Central memory CD4-positive, alpha-beta T cell (primary cell): Measurements from ENCODE around the gene RGS17.
"Not testable (repeated sequence)": the region's sequence is repeated elsewhere in the genome, so short reads cannot be mapped to it uniquely, and the experiment has no call there.

Experiments
- DNase-seq: peaks from one replicate; pipeline ENCODE4 v3.0.0; 2022

RGS17 gene

GRCh38 chr6:153123801-153124200, 7.3 kb downstream of the RGS17 start:
- DNase-seq: no peak

GRCh38 chr6:153121311-153121710, 9.8 kb downstream of the RGS17 start:
- no peak for DNase-seq

- DNase-seq: no peak
These were observed 12.8 kb downstream of the RGS17 start for GRCh38 chr6:153117986-153118879.

GRCh38 chr6:153111082-153111481, 20.0 kb downstream of the RGS17 start:
- not testable (repeated sequence) for DNase-seq

GRCh38 chr6:153110612-153111011, 20.5 kb downstream of the RGS17 start:
- DNase-seq: not testable (repeated sequence)

- DNase-seq: no peak
These were observed 22.8 kb downstream of the RGS17 start for GRCh38 chr6:153108315-153108714.

- no peak for DNase-seq
These were observed 25.1 kb downstream of the RGS17 start for GRCh38 chr6:153106021-153106420.

GRCh38 chr6:153104220-153104619, 26.9 kb downstream of the RGS17 start:
- no peak for DNase-seq

GRCh38 chr6:153103319-153103655, 27.8 kb downstream of the RGS17 start:
- DNase-seq: no peak

GRCh38 chr6:153102605-153103318, 28.3 kb downstream of the RGS17 start:
- DNase-seq: no peak

- DNase-seq: no peak
These were observed 29.6 kb downstream of the RGS17 start for GRCh38 chr6:153101461-153101860.

GRCh38 chr6:153099636-153100035, 31.4 kb downstream of the RGS17 start:
- DNase-seq: no peak

- no peak for DNase-seq
These were observed 34.3 kb downstream of the RGS17 start for GRCh38 chr6:153096792-153097191.

GRCh38 chr6:153096031-153096430, 35.1 kb downstream of the RGS17 start:
- DNase-seq: no peak

- DNase-seq: no peak
These were observed 38.7 kb downstream of the RGS17 start for GRCh38 chr6:153092082-153093013.

GRCh38 chr6:153090241-153090930, 40.7 kb downstream of the RGS17 start:
- no peak for DNase-seq

GRCh38 chr6:153088796-153089195, 42.3 kb downstream of the RGS17 start:
- DNase-seq: no peak

- no peak for DNase-seq
These were observed 43.6 kb downstream of the RGS17 start for GRCh38 chr6:153087436-153087835.

GRCh38 chr6:153086225-153086990, 44.7 kb downstream of the RGS17 start:
- no peak for DNase-seq

GRCh38 chr6:153085239-153085638, 45.8 kb downstream of the RGS17 start:
- DNase-seq: no peak

- DNase-seq: no peak
These were observed 46.7 kb downstream of the RGS17 start for GRCh38 chr6:153084393-153084792.

GRCh38 chr6:153083869-153084268, 47.2 kb downstream of the RGS17 start:
- DNase-seq: no peak
